CD14-positive monocyte (primary cell): ENCODE results near the gene LCE2C. TPM values are rescaled to one million over a fixed set of nuclear protein-coding genes. Genes with fewer than 3 reads are reported as not detected.

ENCODE experiments used
- DNase-seq, 3 donors: peaks; one replicate each; pipeline ENCODE4 v3.0.0-alpha.2; 2011 to 2022
- H2AFZ ChIP-seq: 2 replicates; pipeline ENCODE4 v1.6.0; 2012; ENCODE audit warnings: mild to moderate bottlenecking, low read depth, low read length, inconsistent platforms; ENCODE audit not compliant: insufficient read depth, poor library complexity, severe bottlenecking
- H3K27ac ChIP-seq, 2 donors: 1 replicate in 1 of 2; 2 replicates in 1 of 2; pipeline ENCODE4 v1.5.1; 2012 to 2013; ENCODE audit warnings: low read length in 2 of 2, control low read depth in 1 of 2, inconsistent platforms in 1 of 2, low read depth in 1 of 2, mild to moderate bottlenecking in 1 of 2
- H3K27me3 ChIP-seq, 2 donors: one replicate each; pipeline versions ENCODE4 v1.6.0 to v1.6.1; 2011 to 2013; ENCODE audit warnings: low read length in 2 of 2; ENCODE audit not compliant: control insufficient read depth in 2 of 2, insufficient read depth in 2 of 2
- H3K36me3 ChIP-seq, 2 donors: replicated peaks in 1 of 2; 1 replicate in 1 of 2; 2 replicates in 1 of 2; pipeline versions ENCODE4 v1.5.1 to v1.6.1; 2012 to 2013; ENCODE audit warnings: low read length in 2 of 2, control low read depth in 1 of 2, inconsistent platforms in 1 of 2, mild to moderate bottlenecking in 1 of 2; ENCODE audit not compliant: insufficient read depth in 2 of 2, control insufficient read depth in 1 of 2
- H3K4me1 ChIP-seq, 2 donors: 1 replicate in 1 of 2; 2 replicates in 1 of 2; pipeline versions ENCODE4 v1.5.1 to v1.6.1; 2012 to 2013; ENCODE audit warnings: low read length in 2 of 2, control low read depth in 1 of 2, inconsistent platforms in 1 of 2, mild to moderate bottlenecking in 1 of 2, moderate library complexity in 1 of 2; ENCODE audit not compliant: insufficient read depth in 2 of 2, control insufficient read depth in 1 of 2
- H3K4me2 ChIP-seq: replicated peaks from 2 replicates; pipeline ENCODE3; 2012; ENCODE audit warnings: low read length, moderate library complexity, mild to moderate bottlenecking; ENCODE audit not compliant: poor library complexity, severe bottlenecking; ENCODE audit errors: extremely low read depth
- H3K4me3 ChIP-seq, 3 experiments: fragments of 200-600 bp in 1 of 3; sonication (generic) in 1 of 3; replicated peaks in 1 of 3; 1 replicate in 2 of 3; 2 replicates in 1 of 3; pipeline ENCODE4 v1.5.1; 2011 to 2013; ENCODE audit warnings: low read length in 3 of 3, mild to moderate bottlenecking in 3 of 3, control low read depth in 2 of 3, low read depth in 2 of 3, inconsistent platforms in 1 of 3, moderate library complexity in 1 of 3
- H3K79me2 ChIP-seq: 2 replicates; pipeline ENCODE4 v1.6.0; 2012; ENCODE audit warnings: mild to moderate bottlenecking, control low read depth, inconsistent platforms, low read length, moderate library complexity; ENCODE audit not compliant: insufficient read depth
- H3K9ac ChIP-seq: 2 replicates; pipeline ENCODE4 v1.6.0; 2017; ENCODE audit warnings: low read length, mild to moderate bottlenecking; ENCODE audit not compliant: insufficient read depth, poor library complexity, severe bottlenecking
- H3K9me3 ChIP-seq, 2 donors: replicated peaks in 1 of 2; 1 replicate in 1 of 2; 2 replicates in 1 of 2; pipeline versions ENCODE4 v1.5.1 to v1.6.1; 2012 to 2013; ENCODE audit warnings: low read length in 2 of 2, control low read depth in 1 of 2; ENCODE audit not compliant: control insufficient read depth in 1 of 2, insufficient read depth in 1 of 2
- H4K20me1 ChIP-seq: 2 replicates; pipeline ENCODE4 v1.6.0; 2012; ENCODE audit warnings: mild to moderate bottlenecking, low read length, control low read depth, moderate library complexity; ENCODE audit not compliant: insufficient read depth
- H3K27ac Mint-ChIP-seq, 7 donors: one replicate each; pipeline ENCODE4 v1.8.0; 2020; ENCODE audit warnings: mild to moderate bottlenecking in 7 of 7, mixed read lengths in 7 of 7, moderate library complexity in 6 of 7, inconsistent platforms in 2 of 7
- H3K27me3 Mint-ChIP-seq, 3 donors: one replicate each; pipeline ENCODE4 v1.8.0; 2021 to 2022; ENCODE audit warnings: low read depth in 3 of 3, mild to moderate bottlenecking in 3 of 3, mixed read lengths in 3 of 3, moderate library complexity in 3 of 3, inconsistent platforms in 1 of 3
- H3K36me3 Mint-ChIP-seq, 2 donors: one replicate each; pipeline ENCODE4 v1.8.0; 2020; ENCODE audit warnings: mixed read lengths in 2 of 2, inconsistent platforms in 1 of 2, mild to moderate bottlenecking in 1 of 2
- H3K4me1 Mint-ChIP-seq: one replicate; pipeline ENCODE4 v1.8.0; 2020; ENCODE audit warnings: mild to moderate bottlenecking, mixed read lengths
- H3K4me3 Mint-ChIP-seq, 2 donors: one replicate each; pipeline ENCODE4 v1.8.0; 2020; ENCODE audit warnings: mild to moderate bottlenecking in 2 of 2, mixed read lengths in 2 of 2, moderate library complexity in 1 of 2
- H3K9me3 Mint-ChIP-seq, 7 donors: one replicate each; pipeline ENCODE4 v1.8.0; 2020 to 2022; ENCODE audit warnings: mixed read lengths in 7 of 7, mild to moderate bottlenecking in 6 of 7, moderate library complexity in 6 of 7, inconsistent platforms in 2 of 7
- WGBS: methylation state at CpG from one replicate; pipeline ENCODE4 v1.1.5; 2013; ENCODE audit warnings: missing lambda C conversion rate; ENCODE audit not compliant: insufficient coverage; 5-methylcytosine and 5-hydroxymethylcytosine counted together
- intact Hi-C, 2 donors: fragments of 100-400 bp; cut with micrococcal nuclease; formaldehyde crosslinking; loops; one replicate each; pipeline versions ENCODE4 v1.15.0 to v1.15.1; 2023
- polyA plus RNA-seq, 3 donors: library from polyadenylated mRNA; depleted of rRNA in 1 of 3; unstranded in 2 of 3; stranded (reverse) in 1 of 3; fragments of 300-500 nt in 2 of 3; fragments of >200 nt in 1 of 3; fragmentation: Illumina TruSeq in 2 of 3; gene quantifications; 1 replicate in 2 of 3; 2 replicates in 1 of 3; pipeline ENCODE4 v1.2.3, GENCODE V29; 2012 to 2021
- TF ChIP-seq, protein P1 (sequence below): fragments of 200-600 bp; IDR thresholded peaks from one replicate; pipeline ENCODE4 v1.8.0; 2022; ENCODE audit warnings: antibody characterized with exemption, mild to moderate bottlenecking

LCE2C gene
- polyA plus RNA-seq, 3 donors, result not detected

DNA sequence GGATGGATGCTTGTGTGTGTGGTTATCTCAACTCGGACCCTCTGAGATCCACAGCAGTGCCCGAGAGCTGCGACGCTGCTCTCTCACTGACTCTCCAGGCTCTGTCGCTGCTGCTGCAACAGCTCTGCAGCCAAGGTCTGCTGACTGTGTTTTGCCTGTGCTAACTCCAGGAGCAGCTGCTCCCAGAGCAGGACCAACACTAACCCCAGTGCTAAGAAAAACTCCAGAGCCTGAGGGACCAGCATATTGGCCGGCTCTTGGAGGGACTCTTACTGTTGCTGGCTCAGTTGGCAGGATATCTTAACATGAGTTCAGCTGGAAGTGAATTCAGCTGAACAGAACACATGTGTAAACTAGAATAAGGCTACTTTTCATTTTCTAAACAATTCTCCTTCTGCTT lies 4.4 kb downstream of the LCE2C start:
- H3K36me3 Mint-ChIP-seq, result no peaks in the 10 kb centered on the region
- Histone ChIP-seq H2AFZ (no peak overlapping the region), H3K4me1 (no peaks in the 10 kb centered on the region), H4K20me1 (no peaks in the 10 kb centered on the region), H3K36me3 (no peaks in the 10 kb centered on the region), H3K4me2 (no peak overlapping the region), H3K9me3 (no peaks in the 10 kb centered on the region), H3K27ac (no peak overlapping the region), H3K79me2 (no peaks in the 10 kb centered on the region), H3K4me3 (no peak overlapping the region), H3K27me3 (no peaks in the 10 kb centered on the region), H3K9ac (no peak overlapping the region)
- TF ChIP-seq, protein P1, sequence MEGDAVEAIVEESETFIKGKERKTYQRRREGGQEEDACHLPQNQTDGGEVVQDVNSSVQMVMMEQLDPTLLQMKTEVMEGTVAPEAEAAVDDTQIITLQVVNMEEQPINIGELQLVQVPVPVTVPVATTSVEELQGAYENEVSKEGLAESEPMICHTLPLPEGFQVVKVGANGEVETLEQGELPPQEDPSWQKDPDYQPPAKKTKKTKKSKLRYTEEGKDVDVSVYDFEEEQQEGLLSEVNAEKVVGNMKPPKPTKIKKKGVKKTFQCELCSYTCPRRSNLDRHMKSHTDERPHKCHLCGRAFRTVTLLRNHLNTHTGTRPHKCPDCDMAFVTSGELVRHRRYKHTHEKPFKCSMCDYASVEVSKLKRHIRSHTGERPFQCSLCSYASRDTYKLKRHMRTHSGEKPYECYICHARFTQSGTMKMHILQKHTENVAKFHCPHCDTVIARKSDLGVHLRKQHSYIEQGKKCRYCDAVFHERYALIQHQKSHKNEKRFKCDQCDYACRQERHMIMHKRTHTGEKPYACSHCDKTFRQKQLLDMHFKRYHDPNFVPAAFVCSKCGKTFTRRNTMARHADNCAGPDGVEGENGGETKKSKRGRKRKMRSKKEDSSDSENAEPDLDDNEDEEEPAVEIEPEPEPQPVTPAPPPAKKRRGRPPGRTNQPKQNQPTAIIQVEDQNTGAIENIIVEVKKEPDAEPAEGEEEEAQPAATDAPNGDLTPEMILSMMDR, result no peak
- H3K9me3 Mint-ChIP-seq, result peaks cover 0 to 2% (median 0%) of the 10 kb centered on the region in 7 donors
- no peak overlapping the region for H3K27ac Mint-ChIP-seq
- peaks cover 1 to 23% (median 3%) of the 10 kb centered on the region in 3 donors for H3K27me3 Mint-ChIP-seq
- intact Hi-C loops, result no loop called here
- H3K4me3 Mint-ChIP-seq, result no peak overlapping the region
- WGBS, result 85% methylated on average over 6 of the region's 6 CpGs
- no peak for DNase-seq
- H3K4me1 Mint-ChIP-seq, result no peaks in the 10 kb centered on the region

DNA sequence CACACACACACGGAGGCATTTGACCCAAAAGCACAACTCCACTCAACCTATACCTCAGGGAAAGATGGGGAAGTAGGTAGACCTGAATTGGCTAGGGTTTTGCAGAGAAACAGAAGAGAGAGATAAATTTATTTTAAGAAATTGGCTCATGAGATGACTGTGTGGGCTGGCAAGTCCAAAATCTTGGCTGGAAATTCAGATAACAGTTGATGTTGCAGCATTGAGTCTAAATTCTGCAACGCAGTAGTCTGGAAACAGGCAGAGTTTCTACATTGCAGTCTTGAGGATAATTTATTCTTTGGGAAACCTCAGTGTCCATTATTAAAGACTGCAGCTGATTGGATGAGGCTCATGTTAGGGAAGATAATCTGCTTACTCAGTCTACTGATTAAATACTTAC lies 6.5 kb downstream of the LCE2C start:
- Histone ChIP-seq H4K20me1 (no peaks in the 10 kb centered on the region), H3K36me3 (no peaks in the 10 kb centered on the region), H2AFZ (no peak overlapping the region), H3K27ac (no peak overlapping the region), H3K9me3 (no peaks in the 10 kb centered on the region), H3K4me1 (no peaks in the 10 kb centered on the region), H3K4me2 (no peak overlapping the region), H3K27me3 (no peaks in the 10 kb centered on the region), H3K9ac (no peak overlapping the region), H3K4me3 (no peak overlapping the region), H3K79me2 (no peaks in the 10 kb centered on the region)
- peaks cover 1 to 21% (median 2%) of the 10 kb centered on the region in 3 donors for H3K27me3 Mint-ChIP-seq
- no peak overlapping the region for H3K27ac Mint-ChIP-seq
- peaks cover 0 to 2% (median 0%) of the 10 kb centered on the region in 7 donors for H3K9me3 Mint-ChIP-seq
- no peak overlapping the region for H3K4me3 Mint-ChIP-seq
- intact Hi-C loops, result no loop called here
- TF ChIP-seq, protein P1, result no peak
- no peaks in the 10 kb centered on the region for H3K36me3 Mint-ChIP-seq
- DNase-seq, result no peak
- no peaks in the 10 kb centered on the region for H3K4me1 Mint-ChIP-seq
- WGBS, result 67% methylated on average over 1 of the region's 2 CpGs
